ENCODE data around the gene ALDH1A2. TPM values are rescaled to one million over a fixed set of nuclear protein-coding genes. Genes with fewer than 3 reads are reported as not detected.
A peak's percentile ranks its signal among the peaks of the same experiment; 100 is the strongest.

ALDH1A2 gene
- polyA plus RNA-seq, 5 donors, result 40.8 to 75.3 (median 55.8) TPM

DNA sequence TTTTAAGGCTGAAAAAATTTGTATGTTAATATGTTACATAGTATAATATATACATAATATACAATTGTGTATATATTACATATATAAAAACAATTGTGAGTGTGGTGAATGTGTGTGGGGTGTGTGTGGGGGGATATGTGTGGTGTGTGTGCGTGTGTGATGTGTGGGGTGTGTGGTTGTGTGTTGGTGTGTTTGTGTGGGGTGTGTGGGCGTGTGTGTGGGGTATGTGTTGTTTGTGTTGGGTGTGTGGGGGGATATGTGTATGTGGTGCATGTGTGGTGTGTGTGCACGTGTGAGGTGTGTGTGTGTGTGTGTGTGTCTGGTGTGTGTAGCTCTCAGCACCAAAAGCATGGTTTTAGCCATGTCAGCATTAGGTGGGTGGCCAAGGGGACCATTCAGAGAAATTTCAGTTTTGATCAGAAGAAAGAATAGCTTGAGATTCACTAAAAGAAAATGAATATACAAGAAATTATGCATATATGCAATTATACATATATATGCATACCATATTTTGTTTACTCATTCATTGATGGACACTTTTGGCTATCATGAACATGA is 118.9 kb downstream of the ALDH1A2 start:
- no peak for DNase-seq

DNA sequence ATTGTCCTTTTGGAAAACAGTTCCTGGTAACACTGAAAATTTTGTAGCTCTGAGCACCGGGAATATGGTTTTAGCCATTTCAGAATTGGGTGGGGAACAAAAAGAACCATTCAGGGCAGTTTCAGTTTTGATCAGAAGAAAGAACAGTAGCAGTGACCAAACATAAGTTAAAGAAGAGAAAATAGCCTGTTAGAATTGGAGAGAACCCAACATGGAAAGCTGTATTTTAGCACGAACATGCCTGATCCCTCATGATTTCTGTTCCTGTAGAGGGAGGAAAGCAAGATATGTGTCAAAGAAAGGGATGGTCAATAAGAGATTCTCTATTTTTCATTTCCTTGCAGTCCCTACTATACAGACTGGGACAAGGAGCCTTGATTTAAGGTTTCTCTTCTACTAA is 119.9 kb downstream of the ALDH1A2 start:
- no peak for DNase-seq

DNA sequence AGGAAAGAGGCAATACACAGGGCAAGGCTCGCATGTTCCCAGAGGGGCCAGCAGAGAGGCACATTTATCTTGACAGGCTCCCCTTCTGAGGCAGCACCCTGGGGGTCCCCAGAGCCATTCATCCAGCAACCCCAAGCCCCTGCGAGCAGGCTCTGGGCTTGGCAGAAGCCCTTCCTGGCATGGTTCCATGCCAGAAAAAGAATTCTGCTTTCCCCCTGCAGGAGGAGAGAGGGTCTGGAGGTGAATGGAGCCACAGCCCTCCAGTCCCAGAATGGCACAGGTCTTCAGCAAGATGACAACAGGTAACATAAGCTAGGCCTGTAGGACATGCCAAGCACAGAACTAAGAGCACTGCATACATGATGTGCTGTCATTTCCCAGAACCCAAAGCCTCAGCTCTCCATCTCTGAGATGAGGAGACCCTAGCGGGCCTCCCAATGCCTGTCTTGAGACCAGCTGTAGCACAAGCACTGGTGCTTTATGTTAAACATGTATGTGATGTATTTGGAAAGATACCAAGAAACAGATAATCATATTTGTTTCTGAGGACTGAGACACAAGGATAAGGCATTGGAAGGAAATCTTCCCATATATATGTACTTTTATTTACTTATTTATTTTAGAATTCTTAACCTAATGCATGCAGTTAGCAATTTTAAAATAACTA is 121.6 kb downstream of the ALDH1A2 start:
- no peak for DNase-seq

DNA sequence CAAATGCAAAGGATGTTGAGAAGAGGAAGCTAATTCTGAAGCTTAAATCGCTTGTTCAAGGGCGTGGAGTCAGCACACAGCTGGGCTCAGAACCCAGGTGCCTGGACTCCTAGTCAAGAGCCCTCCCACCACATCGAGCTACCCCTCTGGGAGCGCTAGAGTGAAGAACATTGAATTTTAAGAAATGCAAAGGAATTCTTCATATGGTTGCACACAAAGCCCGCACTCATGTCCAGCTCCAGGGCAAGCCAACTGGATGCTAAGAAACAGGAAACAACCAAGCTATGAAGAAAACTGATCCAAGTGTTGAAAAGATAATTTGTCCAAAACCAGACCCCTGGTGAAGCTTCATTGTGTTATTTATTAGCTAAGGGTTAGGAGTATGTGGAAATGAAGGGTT is 122.3 kb downstream of the ALDH1A2 start:
- DNase-seq, result no peak

DNA sequence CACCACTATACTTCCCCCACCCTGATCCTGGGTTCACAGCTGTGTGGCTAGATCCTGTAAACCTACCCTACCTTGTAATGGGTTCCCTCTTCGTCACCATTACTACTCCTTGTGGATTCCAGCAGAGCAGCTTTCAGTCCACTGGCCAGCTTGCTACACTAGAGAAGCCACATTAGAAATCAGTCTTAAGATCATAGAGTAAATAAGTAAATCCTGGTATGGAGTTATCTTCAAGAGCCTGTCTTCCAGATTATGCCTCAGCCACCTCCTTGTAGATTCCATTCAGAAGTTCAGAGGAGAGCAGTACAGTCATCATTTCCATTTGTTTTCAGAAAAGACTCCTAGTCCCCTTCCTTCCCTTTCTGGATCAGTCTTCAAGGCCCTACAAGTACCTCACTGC is 123.7 kb downstream of the ALDH1A2 start:
- no peak for DNase-seq

DNA sequence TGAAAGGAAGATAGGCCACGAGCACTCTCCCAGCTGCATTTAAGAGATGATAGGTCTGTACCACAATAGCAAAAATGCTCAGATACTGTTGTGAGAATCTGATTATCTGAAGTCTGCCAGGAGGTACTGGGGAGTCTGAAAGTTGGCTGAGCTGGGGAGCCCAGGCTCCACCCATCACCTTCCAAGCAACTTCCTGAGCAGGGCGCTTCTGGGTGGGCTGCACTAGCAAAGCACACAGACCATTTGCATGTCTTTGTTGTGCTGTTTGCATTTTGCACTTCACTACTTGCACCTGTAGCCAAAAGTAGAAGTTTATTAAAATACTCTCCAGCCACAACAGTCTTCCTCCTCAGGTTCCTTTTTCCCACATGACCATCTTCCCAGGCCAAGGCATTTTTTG is 133.2 kb downstream of the ALDH1A2 start:
- no peak for DNase-seq

DNA sequence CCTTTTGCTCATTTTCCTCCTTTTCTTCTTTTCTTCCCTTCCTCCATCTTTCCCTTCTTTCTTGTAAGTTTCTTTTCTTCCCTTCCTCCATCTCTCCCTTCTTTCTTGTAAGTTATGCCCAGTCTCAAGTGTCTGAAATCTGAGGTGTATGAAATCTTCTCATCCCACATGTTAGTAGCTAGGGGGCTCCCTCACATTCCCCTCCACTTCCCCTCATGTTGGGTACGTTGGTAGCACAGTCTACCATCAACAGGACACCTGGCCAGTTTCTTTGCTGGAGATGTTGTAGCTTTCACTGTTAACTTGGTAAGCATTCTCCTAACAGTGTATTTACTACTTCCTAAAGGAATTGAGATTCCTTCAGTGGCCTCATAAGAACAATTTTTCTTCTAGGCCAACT is 133.9 kb downstream of the ALDH1A2 start:
- DNase-seq, result no peak

DNA sequence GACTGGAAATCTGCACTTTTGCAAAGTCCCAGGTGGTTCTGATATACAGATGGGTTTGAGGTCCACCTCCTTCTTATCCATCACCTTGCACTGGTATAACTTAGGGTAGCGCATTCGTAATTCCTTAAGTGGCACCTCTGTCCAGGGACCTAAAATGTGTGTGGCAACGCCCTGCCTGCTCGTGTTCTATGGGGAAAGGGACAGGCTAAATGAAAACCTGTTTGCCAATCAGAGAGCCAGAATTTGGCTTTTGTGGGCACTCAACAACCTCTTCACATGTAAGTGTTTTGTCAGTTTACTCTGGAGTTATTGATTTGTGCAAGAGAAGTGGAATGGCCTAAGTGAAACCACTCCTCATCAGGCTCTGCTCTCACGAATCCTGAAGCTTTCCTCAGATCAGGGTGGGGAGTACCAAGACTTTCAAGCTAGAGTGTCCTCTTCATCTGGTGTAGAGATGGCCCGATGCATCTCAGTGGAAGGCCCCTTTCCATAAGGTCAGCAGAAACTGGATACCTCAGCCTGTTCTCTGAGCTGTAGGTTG is 138.3 kb downstream of the ALDH1A2 start:
- DNase-seq, result no peak

DNA sequence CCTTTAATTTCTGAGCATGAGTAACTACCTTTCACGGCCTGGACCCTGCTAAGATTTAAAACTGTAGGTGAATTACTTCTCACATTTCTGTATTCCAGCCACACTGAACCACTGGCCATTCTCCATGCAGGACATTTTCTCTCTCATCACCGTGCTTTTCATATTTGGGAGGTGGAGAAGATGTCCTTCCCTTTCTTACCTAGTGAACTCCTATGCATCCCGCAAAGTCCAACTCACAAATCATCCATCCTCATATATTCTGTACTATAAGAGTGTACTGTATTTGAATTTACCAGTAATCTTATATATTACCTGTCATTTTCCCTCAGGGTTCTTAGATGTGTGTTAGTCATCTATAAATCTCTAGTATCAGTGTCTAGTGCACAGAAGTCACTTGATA is 139.9 kb downstream of the ALDH1A2 start:
- DNase-seq, result no peak

DNA sequence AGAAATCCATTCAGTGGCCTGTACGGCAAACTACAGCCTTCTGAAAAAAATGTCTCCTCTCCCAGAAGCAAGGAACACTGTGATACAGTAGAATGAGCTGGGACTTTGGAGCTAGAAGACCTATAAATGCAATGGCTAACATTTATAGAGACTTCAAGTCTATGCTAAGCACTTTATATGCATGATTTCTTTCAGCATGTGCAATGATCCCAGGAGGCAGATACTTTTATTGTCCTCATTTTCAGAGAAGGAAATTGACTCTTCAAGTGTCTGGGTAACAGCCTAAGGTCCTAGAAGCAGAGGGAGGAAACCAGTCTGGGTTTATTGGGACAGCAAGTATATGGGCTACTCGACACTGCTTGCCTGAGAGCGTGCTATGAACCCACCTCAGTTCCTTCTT is 140.9 kb downstream of the ALDH1A2 start:
- no peak for DNase-seq

DNA sequence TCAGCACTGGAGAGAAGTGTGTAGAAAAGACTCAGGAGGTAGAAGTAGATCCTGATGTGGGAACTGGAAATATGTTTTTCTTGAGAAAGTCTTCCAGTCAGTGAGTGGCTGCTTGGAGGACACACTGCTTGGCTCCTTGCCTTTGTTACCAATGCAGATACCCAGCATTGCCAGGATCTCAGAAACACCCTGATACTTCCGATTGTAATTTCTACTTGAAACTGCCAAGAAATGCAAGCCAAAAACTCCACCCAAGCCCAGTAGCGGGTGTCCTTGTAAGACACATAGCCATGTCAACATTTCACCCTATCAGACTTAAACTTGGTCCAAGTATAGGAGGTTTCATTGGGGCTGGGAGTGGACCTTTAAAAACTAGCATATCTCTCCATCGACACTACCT is 141.8 kb downstream of the ALDH1A2 start:
- no peak for DNase-seq

DNA sequence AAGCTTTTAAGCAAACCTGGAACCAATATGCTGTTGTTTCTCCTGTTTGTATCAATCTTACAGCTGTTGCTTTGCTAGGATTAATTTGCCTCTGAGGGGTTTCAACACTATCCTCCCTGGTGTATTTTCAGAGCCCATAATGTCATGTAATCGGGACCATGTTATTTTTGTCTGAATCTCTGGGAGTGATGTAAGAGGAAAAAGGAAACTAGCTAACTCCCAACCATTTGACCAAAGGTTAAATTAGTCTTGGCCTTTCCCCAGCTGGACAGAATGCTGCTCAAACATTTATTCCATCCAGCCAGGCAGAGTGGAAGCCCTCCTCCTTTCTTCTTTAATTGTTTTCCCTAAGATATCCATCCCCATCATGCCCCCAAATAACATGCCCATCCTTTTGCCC is 142.2 kb downstream of the ALDH1A2 start:
- peak; percentile 65 to 74 for DNase-seq

DNA sequence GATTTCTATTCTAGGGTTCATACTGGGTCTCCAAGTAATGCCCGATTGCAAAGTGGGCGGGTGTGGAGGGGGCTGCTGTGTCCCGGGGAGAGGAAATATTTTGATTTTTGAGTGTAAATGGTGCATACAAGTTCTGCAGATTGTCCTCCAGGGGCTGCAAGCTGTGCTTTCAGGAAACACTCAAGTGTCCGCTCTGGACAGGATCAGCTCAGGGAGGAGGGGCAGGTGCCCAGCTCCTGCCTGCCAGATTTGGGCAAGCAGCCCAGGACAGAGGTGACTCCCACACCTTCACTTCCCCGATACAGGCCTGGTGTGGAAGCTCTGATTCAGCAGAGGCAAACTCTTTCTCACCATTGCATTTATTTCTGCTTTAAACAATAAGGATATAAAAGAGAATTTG is 142.7 kb downstream of the ALDH1A2 start:
- peak in 1 of 2 donors; percentile 35 for DNase-seq

DNA sequence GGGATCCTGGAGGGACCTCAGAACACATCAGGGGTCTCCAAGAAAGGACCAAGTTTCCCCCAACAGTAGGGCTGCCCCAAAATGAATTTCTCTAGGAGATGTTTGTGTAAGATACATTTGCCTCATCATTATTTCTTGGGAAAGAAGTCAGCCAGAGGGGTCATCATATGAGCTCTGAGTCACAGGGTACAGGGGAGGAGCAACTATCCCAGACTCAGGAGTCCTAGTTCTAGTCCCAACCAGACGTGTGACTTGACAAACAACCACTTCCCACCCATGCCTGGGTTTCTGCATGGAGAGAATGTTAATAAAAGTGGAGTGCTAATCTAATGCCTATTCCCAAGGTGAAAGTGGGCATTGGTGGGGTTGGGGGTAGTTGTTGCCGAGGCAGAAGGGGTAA is 144.1 kb downstream of the ALDH1A2 start:
- DNase-seq, result no peak

DNA sequence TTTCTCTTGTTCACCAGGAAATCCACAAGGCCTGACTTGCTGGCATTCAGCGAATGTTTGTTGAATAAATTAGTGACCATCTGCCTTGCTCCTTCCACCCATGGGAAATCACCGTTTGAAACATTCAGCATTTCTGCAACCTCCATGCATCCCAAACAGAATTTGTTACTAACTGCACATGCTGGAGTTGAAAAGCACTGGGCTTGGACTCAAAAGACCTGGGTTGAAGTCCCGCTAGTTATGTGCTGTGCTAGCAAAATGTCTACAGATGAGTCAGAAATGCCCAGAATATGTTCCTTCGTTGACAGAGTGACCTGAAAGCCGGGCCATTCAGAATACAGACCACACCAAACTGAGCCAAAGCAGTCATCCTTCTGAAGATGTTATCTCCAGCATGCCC is 144.6 kb downstream of the ALDH1A2 start:
- DNase-seq, result no peak

DNA sequence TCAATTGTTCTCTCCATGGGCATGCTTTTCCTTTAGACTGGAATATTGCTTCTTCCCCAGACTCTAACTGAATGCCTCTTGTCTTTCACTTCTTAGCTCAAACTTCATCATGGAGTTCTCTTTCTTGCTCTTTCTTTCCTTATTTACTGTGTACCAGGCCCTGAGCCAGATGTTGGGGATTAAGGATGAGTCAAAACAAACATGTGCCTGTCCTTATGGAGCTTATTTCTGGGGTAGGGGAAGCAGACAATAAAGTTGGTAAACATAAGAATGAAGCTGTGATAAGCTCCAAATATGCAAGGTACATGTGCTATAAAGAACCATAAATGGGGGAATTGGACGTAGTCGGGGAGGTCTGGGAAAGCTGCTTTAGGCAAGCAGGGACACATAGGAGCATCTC is 145.8 kb downstream of the ALDH1A2 start:
- DNase-seq, result no peak

DNA sequence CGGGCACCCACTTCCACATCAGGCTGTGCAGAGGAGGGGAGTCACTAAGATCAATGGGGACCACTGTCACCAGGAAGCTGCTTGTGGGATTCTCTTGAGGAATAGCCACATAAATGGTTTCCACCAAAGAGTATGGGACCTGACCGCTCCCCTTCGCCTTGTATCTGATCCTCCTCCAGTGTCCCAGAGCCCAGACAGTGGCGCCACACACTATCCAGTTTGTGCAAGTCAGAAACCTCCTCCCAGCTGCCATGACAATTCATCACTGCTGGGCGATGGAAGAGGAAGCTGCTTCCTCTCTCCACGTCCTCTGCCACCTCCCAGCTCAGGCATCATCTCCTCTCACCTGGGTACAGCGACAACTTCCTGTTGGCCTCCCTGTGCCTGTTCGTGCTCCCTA is 147.5 kb downstream of the ALDH1A2 start:
- DNase-seq, result no peak

DNA sequence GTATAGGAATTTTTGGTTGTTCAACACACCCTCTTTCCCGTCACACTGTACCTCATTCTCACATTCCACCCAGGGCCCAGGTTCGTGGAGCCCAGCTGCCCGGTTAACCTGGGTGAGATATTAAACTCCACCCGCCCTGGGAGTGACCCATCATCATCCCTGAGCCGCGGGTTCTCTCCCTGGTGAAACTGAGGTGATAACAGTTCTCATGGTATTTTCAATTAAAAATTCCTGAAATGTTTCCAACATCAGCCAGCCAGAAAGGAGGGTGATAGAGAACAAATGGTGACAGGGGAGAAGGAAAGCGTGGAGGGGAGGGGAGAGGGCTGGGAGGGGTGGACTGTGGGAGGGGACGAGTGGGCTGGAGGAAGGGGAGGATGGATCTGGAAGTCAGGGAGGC is 148.8 kb downstream of the ALDH1A2 start:
- no peak for DNase-seq

DNA sequence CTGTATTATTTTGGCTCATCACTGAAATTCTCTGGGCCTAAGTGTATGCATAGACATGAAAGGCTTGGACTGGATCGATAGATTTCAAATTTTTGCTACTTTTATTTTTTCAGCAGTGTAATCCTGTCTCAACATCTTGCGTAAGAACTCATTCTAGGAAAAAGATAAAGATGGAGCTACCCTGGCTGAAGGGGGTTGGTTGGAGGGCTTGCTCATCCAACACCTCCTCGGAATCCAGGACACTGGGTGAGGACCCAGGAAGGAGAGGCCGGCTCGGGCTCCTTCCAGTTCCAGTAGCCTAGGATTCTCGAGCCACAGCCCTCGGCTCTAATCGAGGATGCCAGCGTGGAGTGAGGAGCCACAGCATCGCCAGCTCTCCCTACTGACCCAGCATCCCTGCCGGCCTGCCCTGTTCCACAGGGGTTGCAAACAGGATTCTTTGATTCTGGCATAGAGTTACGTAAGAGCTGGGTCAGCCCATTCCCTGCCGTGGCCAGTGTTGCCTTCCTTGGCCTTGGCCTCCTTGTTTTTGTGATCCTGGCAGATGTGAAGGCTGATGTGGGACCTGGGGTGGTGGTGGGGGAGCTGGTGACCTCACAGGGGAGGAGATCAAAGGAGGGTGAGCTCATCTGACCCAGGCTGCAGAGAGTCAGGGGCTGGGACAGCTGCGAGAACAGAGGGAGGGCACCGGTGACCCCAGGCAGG is 149.5 kb downstream of the ALDH1A2 start:
- DNase-seq, result no peak

DNA sequence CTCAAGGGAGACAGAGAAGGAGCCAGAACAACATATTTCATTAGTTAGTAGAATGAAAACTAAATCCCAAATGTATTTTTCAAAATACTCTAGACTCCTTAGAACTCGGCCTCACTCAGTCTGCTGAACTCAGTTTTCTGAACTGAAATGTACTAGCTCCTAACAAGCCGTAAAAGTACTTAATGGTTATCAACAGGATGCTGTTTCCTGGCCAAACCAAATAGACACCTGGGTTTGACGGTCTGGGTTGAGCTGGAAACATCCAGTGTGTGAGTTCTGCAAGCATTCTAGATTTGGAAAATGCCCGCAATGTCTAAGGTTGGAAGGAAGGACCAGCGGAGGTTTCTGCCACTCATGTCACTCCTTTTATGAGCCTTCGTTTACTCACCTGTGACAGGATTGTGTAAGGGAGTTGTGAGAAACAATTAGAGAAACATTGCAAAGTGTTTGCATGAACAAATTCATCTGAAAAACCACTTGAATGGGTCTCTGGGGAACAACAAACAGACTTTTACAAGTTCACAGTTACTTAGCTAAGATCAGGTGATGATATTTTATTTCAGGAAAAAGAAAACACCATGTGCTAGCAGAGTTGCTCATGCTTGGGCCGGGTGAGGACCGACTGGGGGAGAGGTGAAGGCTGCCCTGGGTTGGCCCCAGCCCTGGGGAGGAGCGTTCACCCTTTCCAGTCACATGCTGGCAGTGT is 151.0 kb downstream of the ALDH1A2 start:
- no peak for DNase-seq

DNA sequence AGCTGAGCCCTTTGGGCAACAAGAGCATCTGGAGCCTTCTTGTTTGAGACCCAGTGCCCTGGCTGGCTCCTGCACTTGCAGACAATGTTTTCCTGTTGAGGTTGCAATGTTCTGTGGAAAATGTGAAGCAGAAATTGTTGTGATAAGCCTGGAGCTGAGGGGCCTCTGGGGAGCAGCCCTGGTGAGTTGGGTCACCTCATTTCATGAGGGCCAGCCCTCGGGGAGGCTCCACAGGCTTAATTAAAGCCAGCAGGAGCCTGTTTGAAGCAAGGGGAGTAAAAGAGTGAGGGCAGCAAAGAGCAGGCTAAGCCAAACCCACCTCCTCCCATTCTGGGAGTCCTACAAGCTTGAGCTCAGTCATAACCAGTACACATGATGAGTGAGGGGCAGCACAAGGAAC is 154.3 kb downstream of the ALDH1A2 start:
- DNase-seq, result no peak

DNA sequence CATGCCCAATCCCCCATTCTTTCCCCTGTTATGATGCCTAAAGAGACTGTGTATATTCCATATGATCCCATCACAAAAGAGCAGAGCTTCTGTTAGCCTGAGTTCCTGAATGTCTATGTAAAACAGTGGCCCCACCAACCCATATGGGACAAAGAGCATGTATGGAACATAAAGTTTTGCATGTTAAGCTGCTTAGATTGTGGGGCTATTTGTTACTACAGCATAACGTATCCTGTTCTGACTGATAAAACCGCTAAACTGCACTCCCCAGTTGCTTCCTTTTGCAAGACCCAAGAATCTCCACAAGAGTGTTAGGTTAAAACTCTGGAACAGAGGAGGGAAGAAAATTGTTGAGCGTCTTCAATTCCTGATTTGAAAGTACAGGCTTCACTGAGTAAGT is 154.8 kb downstream of the ALDH1A2 start:
- DNase-seq, result no peak

DNA sequence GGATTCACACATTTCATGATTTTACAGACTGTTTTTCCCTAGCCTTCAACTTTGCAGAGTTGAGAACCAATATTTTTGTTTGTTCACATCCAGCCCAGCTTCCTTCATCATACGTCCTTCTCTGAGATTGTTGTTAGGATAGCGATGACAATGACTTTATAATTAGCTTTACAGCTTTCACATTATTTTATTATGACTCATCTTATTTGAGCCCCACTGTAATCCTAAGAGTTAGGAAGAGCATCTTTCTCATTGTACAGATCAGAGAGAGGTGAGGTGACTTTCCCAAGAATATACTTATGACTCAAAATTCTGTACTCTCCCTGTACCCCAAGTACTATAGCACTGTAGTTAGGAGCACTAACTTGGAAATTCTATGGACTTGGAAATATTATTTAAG is 156.1 kb downstream of the ALDH1A2 start:
- no peak for DNase-seq
